A549 treated with AZD9567 at 1 μM for 4 hours (cell line): ENCODE measurements around the gene RRP9. TPM values are rescaled to one million over a fixed set of nuclear protein-coding genes. Genes with fewer than 3 reads are reported as not detected.

ENCODE experiments used
- total RNA-seq: library from RNA; stranded (reverse); fragments of 200-300 nt; extraction: Qiagen RNA extraction; gene quantifications from 5 replicates; pipeline ENCODE4 v1.2.3, GENCODE V29; 2022; ENCODE audit not compliant: insufficient read depth

Gene RRP9, protein sequence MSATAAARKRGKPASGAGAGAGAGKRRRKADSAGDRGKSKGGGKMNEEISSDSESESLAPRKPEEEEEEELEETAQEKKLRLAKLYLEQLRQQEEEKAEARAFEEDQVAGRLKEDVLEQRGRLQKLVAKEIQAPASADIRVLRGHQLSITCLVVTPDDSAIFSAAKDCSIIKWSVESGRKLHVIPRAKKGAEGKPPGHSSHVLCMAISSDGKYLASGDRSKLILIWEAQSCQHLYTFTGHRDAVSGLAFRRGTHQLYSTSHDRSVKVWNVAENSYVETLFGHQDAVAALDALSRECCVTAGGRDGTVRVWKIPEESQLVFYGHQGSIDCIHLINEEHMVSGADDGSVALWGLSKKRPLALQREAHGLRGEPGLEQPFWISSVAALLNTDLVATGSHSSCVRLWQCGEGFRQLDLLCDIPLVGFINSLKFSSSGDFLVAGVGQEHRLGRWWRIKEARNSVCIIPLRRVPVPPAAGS
- total RNA-seq = 38.5 to 52.7 TPM (median 48.9 TPM) in 5 replicates

DNA sequence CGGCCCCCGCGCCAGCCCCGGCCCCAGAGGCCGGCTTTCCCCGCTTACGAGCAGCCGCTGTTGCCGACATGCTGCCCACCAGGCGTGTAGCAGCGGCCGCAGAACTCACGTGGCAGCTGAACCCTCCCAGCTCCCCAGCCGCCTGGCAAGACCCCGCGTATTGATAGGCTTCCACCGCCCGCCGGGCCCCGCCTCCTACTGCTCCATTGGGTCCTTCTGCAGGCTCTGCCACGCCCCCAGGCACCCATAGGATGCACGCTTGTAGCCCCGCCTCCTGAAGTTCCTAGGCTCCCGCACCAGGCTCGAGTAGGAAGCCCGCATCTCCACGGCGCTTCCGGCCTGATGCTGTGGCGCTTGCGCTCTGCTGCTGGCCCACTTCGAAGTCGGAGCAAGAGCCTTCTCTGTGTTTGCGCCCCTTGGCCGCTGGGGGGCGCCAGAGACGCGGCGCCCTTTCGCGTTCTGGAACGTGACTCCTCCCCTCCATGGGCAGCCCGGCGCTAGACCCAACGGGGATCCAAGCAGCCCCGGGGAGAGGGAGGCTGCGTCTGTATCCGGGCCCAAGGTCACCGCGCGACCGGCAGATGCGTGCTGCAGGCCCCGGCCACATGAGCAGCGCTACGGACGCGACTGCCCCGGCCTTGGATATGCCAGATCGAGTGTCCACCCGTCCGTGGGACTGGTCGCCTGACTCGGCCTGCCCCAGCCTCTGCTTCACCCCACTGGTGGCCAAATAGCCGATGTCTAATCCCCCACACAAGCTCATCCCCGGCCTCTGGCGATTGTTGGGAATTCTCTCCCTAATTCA, at the start of gene RRP9, which contains the start of gene PARP3:
TSS of gene RRP9 (minus strand) at position 107 of the 805 bp plus-strand sequence. CDS start at position 70, 37 bp downstream.
TSS of gene PARP3 (plus strand) at position 566 of the 805 bp plus-strand sequence. CDS start 993 bp downstream, outside the sequence.

DNA sequence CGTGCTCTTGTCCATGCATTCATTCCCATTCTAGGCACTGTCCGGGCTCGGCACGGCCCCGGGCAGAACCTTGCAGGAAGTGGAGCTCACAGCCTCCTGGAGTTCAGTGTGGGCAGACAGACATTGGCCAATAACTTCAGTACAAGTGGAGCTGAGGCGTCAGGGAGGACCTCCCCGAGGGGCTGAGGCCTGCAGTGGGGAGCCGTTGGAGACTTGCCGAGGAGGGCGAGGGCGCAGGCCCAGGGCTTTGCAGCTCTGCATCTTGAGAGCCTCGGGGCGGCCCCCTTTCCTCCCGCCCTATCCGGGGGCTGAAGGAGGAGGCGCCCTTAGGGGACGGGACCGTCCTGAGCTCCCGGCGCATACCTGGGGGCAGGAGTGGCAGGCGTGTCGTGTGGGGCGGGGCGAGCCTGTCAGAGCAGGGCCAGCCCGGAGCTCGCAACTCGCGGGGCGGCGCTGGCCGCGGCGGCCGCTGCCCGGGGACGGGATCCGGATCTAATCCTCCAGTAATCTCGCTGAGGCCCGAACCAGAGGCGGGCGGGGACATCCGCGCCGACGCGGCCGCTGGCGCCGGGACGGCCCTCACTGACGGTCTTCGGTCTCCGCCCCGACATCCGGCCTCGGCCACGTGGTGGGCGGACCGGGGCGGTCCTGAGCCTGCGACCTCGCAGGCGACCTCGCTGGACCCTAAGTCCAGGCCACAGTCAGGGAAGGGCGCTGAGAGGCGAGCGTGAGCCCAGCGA, 41.3 kb upstream of the RRP9 start, which contains the start of gene ACY1:
TSS of gene ACY1 (plus strand) at position 698 of the 740 bp plus-strand sequence. CDS start 530 bp downstream, outside the sequence.

DNA sequence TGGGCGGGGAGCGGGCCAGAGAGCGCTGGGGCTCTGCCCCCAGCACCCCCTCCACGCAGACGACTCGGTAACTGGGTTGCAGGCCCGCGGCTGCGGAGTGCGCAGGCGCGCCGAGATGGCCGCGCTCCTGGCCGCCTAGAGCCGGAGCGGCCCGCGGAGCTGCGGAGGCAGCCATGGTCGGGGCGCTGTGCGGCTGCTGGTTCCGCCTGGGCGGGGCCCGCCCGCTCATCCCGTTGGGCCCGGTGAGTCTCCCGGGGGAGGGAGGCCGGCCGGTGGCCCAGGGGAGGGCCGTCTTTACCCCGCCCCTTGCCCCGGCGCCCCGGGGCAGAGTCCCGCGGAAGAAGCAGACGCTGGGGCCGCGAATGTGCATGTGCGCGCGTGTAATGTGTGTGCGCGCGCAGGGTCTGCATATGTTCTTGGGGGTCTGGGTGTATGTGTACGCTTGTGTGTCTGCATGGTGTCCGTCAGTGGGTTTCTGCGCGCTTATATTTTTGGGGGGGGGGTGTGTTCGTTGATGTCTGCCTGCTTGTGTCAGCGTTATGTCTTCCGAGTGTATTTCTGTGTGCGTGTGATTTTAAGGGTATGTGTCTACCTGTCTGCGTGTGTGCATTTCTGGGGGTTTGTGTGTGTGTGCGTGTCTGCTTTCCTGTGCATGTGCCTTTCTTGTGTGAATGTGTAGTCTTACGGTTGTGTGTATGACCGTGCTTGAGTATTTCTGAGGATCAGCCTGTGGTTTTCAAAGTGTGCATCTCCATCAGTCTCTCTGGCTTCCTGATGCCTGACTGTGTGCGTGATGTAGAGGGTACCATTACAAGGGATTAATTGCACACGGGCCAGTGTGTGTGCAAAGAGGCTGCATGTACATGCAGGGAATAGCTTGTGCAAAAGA, 33.5 kb upstream of the RRP9 start, which contains the start of gene ABHD14A:
TSS of gene ABHD14A (plus strand) at position 102 of the 889 bp plus-strand sequence. CDS start at position 174, 72 bp downstream.

DNA sequence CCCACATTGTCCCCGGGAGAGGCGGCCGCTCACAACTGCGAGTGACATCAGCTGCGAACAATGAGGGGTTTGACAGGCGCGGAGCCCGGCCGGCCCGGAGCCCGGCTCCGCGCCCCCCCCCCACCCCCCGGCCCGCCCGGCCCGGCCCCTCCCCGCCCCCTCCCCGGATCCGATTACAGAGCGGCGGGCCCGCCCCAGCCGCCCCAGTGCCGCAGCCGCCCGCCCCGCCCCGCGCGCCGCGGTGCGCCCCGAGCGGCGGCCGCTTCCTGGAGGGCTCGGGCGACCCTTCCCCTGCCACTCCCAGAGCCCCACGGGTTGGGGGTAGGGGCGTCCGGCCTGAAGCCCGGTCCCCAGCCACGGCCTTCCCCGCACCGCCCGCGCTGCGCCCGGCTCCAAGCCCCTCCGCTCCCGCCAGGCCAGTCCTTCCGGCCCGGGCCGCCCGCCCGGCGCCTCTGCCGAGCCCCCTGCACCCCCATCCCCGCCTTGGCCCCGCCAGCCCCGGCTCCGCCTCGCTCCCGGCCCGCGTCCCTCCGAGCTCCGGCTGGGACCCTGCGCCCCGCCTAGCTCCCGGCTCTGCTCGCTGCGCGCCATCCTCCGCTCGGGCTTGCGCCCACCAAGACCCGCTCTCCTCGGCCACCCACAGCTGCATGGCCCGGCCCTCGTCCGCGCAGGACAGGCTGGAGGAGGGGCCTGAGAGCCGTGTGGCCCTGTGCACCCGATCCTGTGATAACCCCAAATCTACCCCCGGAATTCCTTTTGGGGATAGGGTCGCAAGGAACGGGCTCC, 25.9 kb upstream of the RRP9 start, which contains the start of gene PCBP4:
TSS of gene PCBP4 (minus strand) at position 71 of the 786 bp plus-strand sequence. CDS start 6,214 bp downstream, outside the sequence.

DNA sequence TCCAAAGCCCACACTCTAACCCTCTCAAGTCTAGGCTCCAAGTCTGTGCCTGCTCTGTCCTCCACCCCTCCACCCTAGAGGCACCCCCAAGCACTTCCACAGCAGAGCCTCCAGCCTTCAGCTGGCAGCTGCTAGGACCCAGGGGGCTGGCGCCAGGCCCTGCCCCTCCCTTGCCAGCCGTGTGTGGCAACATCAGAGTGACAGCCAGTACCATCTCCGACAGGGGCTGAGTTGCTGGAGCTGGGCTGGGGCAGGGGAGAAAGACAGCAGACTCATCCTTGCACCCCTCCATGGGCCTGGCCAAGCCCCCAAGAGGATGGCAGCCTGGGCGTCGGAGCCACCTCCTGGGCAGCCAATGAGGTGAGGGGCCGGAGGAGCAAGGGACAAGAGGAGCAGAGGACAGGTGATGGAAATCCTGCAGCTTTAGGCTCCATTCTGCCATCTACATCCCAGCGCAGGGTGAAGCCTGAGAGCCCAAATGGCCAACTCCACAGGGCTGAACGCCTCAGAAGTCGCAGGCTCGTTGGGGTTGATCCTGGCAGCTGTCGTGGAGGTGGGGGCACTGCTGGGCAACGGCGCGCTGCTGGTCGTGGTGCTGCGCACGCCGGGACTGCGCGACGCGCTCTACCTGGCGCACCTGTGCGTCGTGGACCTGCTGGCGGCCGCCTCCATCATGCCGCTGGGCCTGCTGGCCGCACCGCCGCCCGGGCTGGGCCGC, 13.6 kb upstream of the RRP9 start, which contains the start of gene GPR62:
TSS of gene GPR62 (plus strand) at position 207 of the 718 bp plus-strand sequence. CDS start at position 479, 272 bp downstream.

Other genes with a start within 250 kb of the RRP9 start
- gene GRM2, start 234.8 kb downstream of the RRP9 start, total RNA-seq = 0.02 to 0.19 TPM (median 0.05 TPM) in 4 of 5 replicates, not detected in the other
- not detected in 5 replicates for gene IQCF6, start 162.7 kb downstream of the RRP9 start, total RNA-seq
- not detected in 5 replicates for gene IQCF2, start 80.3 kb downstream of the RRP9 start, total RNA-seq
- not detected in 5 replicates for gene IQCF5, start 66.3 kb downstream of the RRP9 start, total RNA-seq
- not detected in 5 replicates for gene IQCF1, start 38.6 kb downstream of the RRP9 start, total RNA-seq
- gene PARP3, start 459 bp upstream of the RRP9 start, total RNA-seq = 7.6 to 15.4 TPM (median 9.6 TPM) in 5 replicates
- not detected in 5 replicates for gene GPR62, start 13.5 kb upstream of the RRP9 start, total RNA-seq
- gene PCBP4, start 25.6 kb upstream of the RRP9 start, total RNA-seq = 6.2 to 14.0 TPM (median 12.9 TPM) in 5 replicates
- 33.9 to 39.6 TPM (median 34.6 TPM) in 5 replicates for gene ABHD14B, start 32.1 kb upstream of the RRP9 start, total RNA-seq
- gene ABHD14A, start 33.2 kb upstream of the RRP9 start, total RNA-seq = 13.1 to 15.9 TPM (median 15.4 TPM) in 5 replicates
- 14.2 to 30.3 TPM (median 23.0 TPM) in 5 replicates for gene ACY1, start 41.6 kb upstream of the RRP9 start, total RNA-seq
- gene RPL29, start 54.0 kb upstream of the RRP9 start, total RNA-seq = 1,313 to 1,418 TPM (median 1,347 TPM) in 5 replicates
- gene DUSP7, start 114.7 kb upstream of the RRP9 start, total RNA-seq = 19.2 to 21.6 TPM (median 20.7 TPM) in 5 replicates
- gene POC1A, start 212.5 kb upstream of the RRP9 start, total RNA-seq = 18.6 to 20.4 TPM (median 19.3 TPM) in 5 replicates